CD8-positive, alpha-beta memory T cell (primary cell): ENCODE data around the gene PCGF5. TPM values are rescaled to one million over a fixed set of nuclear protein-coding genes. Genes with fewer than 3 reads are reported as not detected.

Source experiments
- CTCF ChIA-PET: fragments of 350-600 bp; sonication (Branson Sonifier 250); formaldehyde crosslinking; loops from one replicate; lab custom pipeline; 2021; ENCODE audit warnings: antibody characterized with exemption; lab: Charles Lee
- POLR2A ChIA-PET: fragments of 350-600 bp; sonication (Branson Sonifier 250); formaldehyde crosslinking; loops from one replicate; lab custom pipeline; 2021; ENCODE audit warnings: antibody characterized with exemption; lab: Charles Lee
- DNase-seq, 5 donors: peaks; one replicate each; pipeline versions ENCODE4 v3.0.0 to v3.0.0-alpha.2; 2020 to 2022; ENCODE audit warnings: mixed read lengths in 1 of 5
- H3K27ac ChIP-seq: one replicate; pipeline ENCODE4 v1.7.0; 2013; ENCODE audit warnings: low read depth, mild to moderate bottlenecking, low read length, moderate library complexity
- H3K27me3 ChIP-seq: 2 replicates; pipeline ENCODE4 v1.7.0; 2013; ENCODE audit warnings: low read length, mild to moderate bottlenecking; ENCODE audit not compliant: insufficient read depth, poor library complexity, severe bottlenecking
- H3K36me3 ChIP-seq: 2 replicates; pipeline ENCODE4 v1.7.0; 2013; ENCODE audit warnings: mild to moderate bottlenecking, low read length, moderate library complexity; ENCODE audit not compliant: insufficient read depth
- H3K4me1 ChIP-seq: 2 replicates; pipeline ENCODE4 v1.7.0; 2013; ENCODE audit warnings: mild to moderate bottlenecking, low read length, moderate library complexity; ENCODE audit not compliant: insufficient read depth
- H3K4me3 ChIP-seq: 2 replicates; pipeline ENCODE4 v1.7.0; 2013; ENCODE audit warnings: mild to moderate bottlenecking, low read length
- H3K9me3 ChIP-seq: 2 replicates; pipeline ENCODE4 v1.7.0; 2013; ENCODE audit warnings: mild to moderate bottlenecking, low read length
- H3K27ac Mint-ChIP-seq, 8 donors: one replicate each; pipeline ENCODE4 v1.8.0; 2020 to 2021; ENCODE audit warnings: mixed read lengths in 8 of 8, mild to moderate bottlenecking in 6 of 8, inconsistent platforms in 3 of 8, moderate library complexity in 3 of 8
- H3K27me3 Mint-ChIP-seq, 2 donors: one replicate each; pipeline ENCODE4 v1.8.0; 2020 to 2021; ENCODE audit warnings: mixed read lengths in 2 of 2, mild to moderate bottlenecking in 1 of 2, moderate library complexity in 1 of 2
- H3K36me3 Mint-ChIP-seq, 3 donors: one replicate each; pipeline ENCODE4 v1.8.0; 2020 to 2021; ENCODE audit warnings: mixed read lengths in 3 of 3, inconsistent platforms in 1 of 3, mild to moderate bottlenecking in 1 of 3
- H3K4me1 Mint-ChIP-seq, 3 donors: one replicate each; pipeline ENCODE4 v1.8.0; 2020 to 2021; ENCODE audit warnings: mixed read lengths in 3 of 3, inconsistent platforms in 1 of 3, mild to moderate bottlenecking in 1 of 3
- H3K4me3 Mint-ChIP-seq, 7 donors: one replicate each; pipeline ENCODE4 v1.8.0; 2020 to 2021; ENCODE audit warnings: mixed read lengths in 7 of 7, mild to moderate bottlenecking in 6 of 7, moderate library complexity in 4 of 7, inconsistent platforms in 2 of 7
- H3K9me3 Mint-ChIP-seq, 5 donors: one replicate each; pipeline ENCODE4 v1.8.0; 2020 to 2022; ENCODE audit warnings: mixed read lengths in 5 of 5, mild to moderate bottlenecking in 3 of 5, moderate library complexity in 2 of 5, inconsistent platforms in 1 of 5
- polyA plus RNA-seq: library from polyadenylated mRNA; unstranded; fragments of 300-500 nt; fragmentation: Illumina TruSeq; gene quantifications from one replicate; pipeline ENCODE4 v1.2.3, GENCODE V29; 2021
- total RNA-seq, 2 experiments: library from RNA; stranded (reverse); gene quantifications; one replicate each; pipeline ENCODE4 v1.2.3, GENCODE V29; 2021

The PCGF5 gene
- total and polyA plus RNA-seq, 3 experiments from 2014 or later, result 57.0 to 68.4 (median 58.0) TPM

GRCh38 chr10:91200314-91201212 lies 19.9 kb upstream of the PCGF5 start:
- POLR2A ChIA-PET, result interaction anchor here (0.5 to 2.5 kb wide), 4 partner anchors 20 to 37 kb away, joined by 3 to 24 read pairs (median 4); partner anchors contain the start of gene PCGF5
- Histone ChIP-seq H3K27ac (peak overlapping the region; percentile 25), H3K4me3 (peak overlapping the region; percentile 3), H3K36me3 (no peaks in the 10 kb centered on the region), H3K9me3 (no peaks in the 10 kb centered on the region), H3K4me1 (peaks cover 61% of the 10 kb centered on the region), H3K27me3 (no peaks in the 10 kb centered on the region)
- H3K9me3 Mint-ChIP-seq, result no peaks in the 10 kb centered on the region
- no peaks in the 10 kb centered on the region for H3K27me3 Mint-ChIP-seq
- CTCF ChIA-PET, result interaction anchor here (0.7 to 1.9 kb wide), 5 partner anchors 12 to 39 kb away, joined by 3 to 10 read pairs (median 4); partner anchors contain the start of gene PCGF5
- H3K4me3 Mint-ChIP-seq, result peak overlapping the region; percentile 17 to 76 (median 67)
- peak overlapping the region; percentile 68 to 97 (median 86) for H3K27ac Mint-ChIP-seq
- no peak for DNase-seq
- H3K36me3 Mint-ChIP-seq, result peaks cover 0 to 4% (median 0%) of the 10 kb centered on the region in 3 donors
- H3K4me1 Mint-ChIP-seq, result peaks cover 80 to 92% (median 91%) of the 10 kb centered on the region in 3 donors

DNA sequence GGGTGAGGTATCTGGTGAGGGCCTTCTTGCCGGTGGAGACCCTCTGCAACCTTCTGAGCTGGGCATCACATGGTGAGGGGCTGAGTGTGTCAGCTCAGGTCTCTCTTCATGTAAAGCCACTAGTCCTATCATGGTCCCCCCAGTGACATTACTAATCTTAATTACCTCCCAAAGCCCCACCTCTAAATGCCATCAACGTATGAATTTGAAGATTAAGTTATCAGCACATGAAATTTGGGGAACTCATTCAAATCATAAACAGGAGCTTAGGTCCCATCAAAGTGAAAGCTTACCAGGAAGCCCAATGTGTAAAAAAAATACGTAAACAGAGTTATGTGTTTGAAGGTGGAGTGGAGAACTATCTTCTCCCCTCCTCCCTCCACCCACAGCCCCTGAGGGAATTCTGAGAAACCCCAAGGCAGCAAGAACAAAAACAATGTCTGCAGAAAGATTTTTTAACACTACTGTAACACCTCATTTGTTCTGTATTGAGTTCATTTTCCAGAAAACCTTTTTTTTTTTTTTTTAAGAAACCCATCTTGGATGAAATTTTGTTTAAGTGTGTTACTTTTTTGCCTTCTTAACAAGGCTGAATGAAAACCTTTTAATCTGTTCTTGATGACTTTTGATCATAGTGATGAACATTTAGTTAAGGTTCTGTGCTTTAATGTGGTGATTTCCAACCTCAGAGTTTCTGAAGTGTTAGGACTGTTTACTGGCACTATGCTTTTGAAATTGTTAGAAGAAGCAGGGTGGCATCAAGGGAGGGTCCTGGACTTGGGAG lies 19.1 kb upstream of the PCGF5 start:
- peak overlapping the region; percentile 40 to 76 (median 67) for H3K4me3 Mint-ChIP-seq
- peaks cover 80 to 93% (median 92%) of the 10 kb centered on the region in 3 donors for H3K4me1 Mint-ChIP-seq
- H3K27me3 Mint-ChIP-seq, result no peaks in the 10 kb centered on the region
- CTCF ChIA-PET, result interaction anchor here (0.7 to 1.9 kb wide), 6 partner anchors 11 to 195 kb away, joined by 3 to 10 read pairs (median 4); partner anchors contain the start of gene PCGF5
- peak overlapping the region; percentile 3 for H3K4me3 ChIP-seq
- H3K27ac Mint-ChIP-seq, result peak overlapping the region; percentile 68 to 97 (median 86)
- H3K9me3 ChIP-seq, result no peaks in the 10 kb centered on the region
- H3K27ac ChIP-seq, result peak overlapping the region; percentile 25
- H3K27me3 ChIP-seq, result no peaks in the 10 kb centered on the region
- H3K36me3 Mint-ChIP-seq, result peaks cover 0 to 4% (median 0%) of the 10 kb centered on the region in 3 donors
- no peaks in the 10 kb centered on the region for H3K9me3 Mint-ChIP-seq
- peaks cover 68% of the 10 kb centered on the region for H3K4me1 ChIP-seq
- peak in 2 of 5 donors; percentile 57 to 70 for DNase-seq
- H3K36me3 ChIP-seq, result no peaks in the 10 kb centered on the region
- POLR2A ChIA-PET, result interaction anchor here (1.1 to 2.5 kb wide), 3 partner anchors 19 to 38 kb away, joined by 4 to 24 read pairs (median 5); partner anchors contain the start of gene PCGF5

DNA sequence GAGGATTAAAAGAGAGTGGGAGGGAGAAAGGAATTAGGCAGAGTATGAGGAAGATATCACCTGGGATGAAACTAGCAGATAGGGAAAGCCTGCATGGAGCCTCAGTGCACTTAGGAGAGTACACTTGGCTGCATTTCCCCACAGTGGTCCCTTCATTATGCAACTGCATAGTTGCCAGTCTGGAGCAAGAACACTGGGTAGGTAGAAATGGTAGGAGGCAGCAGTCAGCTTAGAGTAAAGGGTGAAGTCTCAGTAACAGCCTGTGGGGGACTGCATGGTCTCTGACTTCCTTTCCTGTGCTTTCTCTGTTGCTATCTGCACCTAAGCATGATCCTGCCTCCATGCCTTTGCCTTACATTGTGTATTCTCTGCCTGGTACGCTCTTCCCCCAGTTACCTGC lies 14.0 kb upstream of the PCGF5 start:
- H3K4me3 Mint-ChIP-seq, result peak overlapping the region in 6 of 7 donors; percentile 2 to 54 (median 18)
- H3K36me3 Mint-ChIP-seq, result peaks cover 0 to 3% (median 0%) of the 10 kb centered on the region in 3 donors
- ChIA-PET CTCF (interaction anchor here (1.0 kb wide), 1 partner anchor 43 kb away, joined by 4 read pairs; no protein-coding TSS in a partner anchor), POLR2A (no interaction called here)
- no peak overlapping the region for H3K4me3 ChIP-seq
- H3K9me3 ChIP-seq, result no peaks in the 10 kb centered on the region
- DNase-seq, result peak in 1 of 5 donors; percentile 18
- no peak overlapping the region for H3K27ac ChIP-seq
- no peaks in the 10 kb centered on the region for H3K9me3 Mint-ChIP-seq
- H3K27me3 Mint-ChIP-seq, result no peaks in the 10 kb centered on the region
- H3K36me3 ChIP-seq, result no peaks in the 10 kb centered on the region
- no peaks in the 10 kb centered on the region for H3K27me3 ChIP-seq
- peak overlapping the region in 7 of 8 donors; percentile 3 to 63 (median 51) for H3K27ac Mint-ChIP-seq
- H3K4me1 ChIP-seq, result peaks cover 64% of the 10 kb centered on the region
- peaks cover 68 to 87% (median 84%) of the 10 kb centered on the region in 3 donors for H3K4me1 Mint-ChIP-seq

GRCh38 chr10:91206837-91207474 lies 13.5 kb upstream of the PCGF5 start:
- no peak for DNase-seq
- Histone ChIP-seq H3K9me3 (no peaks in the 10 kb centered on the region), H3K36me3 (no peaks in the 10 kb centered on the region), H3K27ac (no peak overlapping the region), H3K27me3 (no peaks in the 10 kb centered on the region), H3K4me1 (peaks cover 63% of the 10 kb centered on the region), H3K4me3 (no peak overlapping the region)
- ChIA-PET CTCF (interaction anchor here (1.0 kb wide), 1 partner anchor 43 kb away, joined by 4 read pairs; no protein-coding TSS in a partner anchor), POLR2A (no interaction called here)
- no peaks in the 10 kb centered on the region for H3K9me3 Mint-ChIP-seq
- H3K4me1 Mint-ChIP-seq, result peaks cover 66 to 87% (median 84%) of the 10 kb centered on the region in 3 donors
- H3K4me3 Mint-ChIP-seq, result peak overlapping the region in 6 of 7 donors; percentile 2 to 54 (median 18)
- H3K27me3 Mint-ChIP-seq, result no peaks in the 10 kb centered on the region
- H3K36me3 Mint-ChIP-seq, result peaks cover 0 to 3% (median 0%) of the 10 kb centered on the region in 3 donors
- peak overlapping the region in 6 of 8 donors; percentile 3 to 63 (median 51) for H3K27ac Mint-ChIP-seq

GRCh38 chr10:91208642-91209041 lies 11.8 kb upstream of the PCGF5 start:
- Histone ChIP-seq H3K27ac (no peak overlapping the region), H3K4me3 (no peak overlapping the region), H3K36me3 (no peaks in the 10 kb centered on the region), H3K27me3 (no peaks in the 10 kb centered on the region), H3K4me1 (peaks cover 48% of the 10 kb centered on the region), H3K9me3 (no peaks in the 10 kb centered on the region)
- Mint-ChIP-seq H3K9me3 (no peaks in the 10 kb centered on the region), H3K4me1 (peaks cover 53 to 81% (median 79%) of the 10 kb centered on the region in 3 donors), H3K36me3 (peaks cover 0 to 3% (median 0%) of the 10 kb centered on the region in 3 donors), H3K27ac (peak overlapping the region in 2 of 8 donors; percentile 11 to 27), H3K4me3 (no peak overlapping the region), H3K27me3 (no peaks in the 10 kb centered on the region)
- ChIA-PET POLR2A (no interaction called here), CTCF (no interaction called here)
- DNase-seq, result no peak

- peaks cover 44% of the 10 kb centered on the region for H3K4me1 ChIP-seq
- Mint-ChIP-seq H3K4me3 (no peak overlapping the region), H3K9me3 (no peaks in the 10 kb centered on the region), H3K27me3 (no peaks in the 10 kb centered on the region), H3K36me3 (peaks cover 0 to 3% (median 0%) of the 10 kb centered on the region in 3 donors), H3K4me1 (peaks cover 53 to 79% (median 74%) of the 10 kb centered on the region in 3 donors), H3K27ac (peak overlapping the region in 3 of 8 donors; percentile 1 to 43 (median 20))
- no peak for DNase-seq
- no peaks in the 10 kb centered on the region for H3K9me3 ChIP-seq
- no peaks in the 10 kb centered on the region for H3K27me3 ChIP-seq
- no peak overlapping the region for H3K4me3 ChIP-seq
- ChIA-PET POLR2A (no interaction called here), CTCF (interaction anchor here (1.1 to 2.2 kb wide), 2 partner anchors 10 to 11 kb away, joined by 3 to 5 read pairs; partner anchors contain the start of gene PCGF5)
- H3K36me3 ChIP-seq, result no peaks in the 10 kb centered on the region
- no peak overlapping the region for H3K27ac ChIP-seq
Measured at GRCh38 chr10:91210014-91210413, 10.4 kb upstream of the PCGF5 start.

DNA sequence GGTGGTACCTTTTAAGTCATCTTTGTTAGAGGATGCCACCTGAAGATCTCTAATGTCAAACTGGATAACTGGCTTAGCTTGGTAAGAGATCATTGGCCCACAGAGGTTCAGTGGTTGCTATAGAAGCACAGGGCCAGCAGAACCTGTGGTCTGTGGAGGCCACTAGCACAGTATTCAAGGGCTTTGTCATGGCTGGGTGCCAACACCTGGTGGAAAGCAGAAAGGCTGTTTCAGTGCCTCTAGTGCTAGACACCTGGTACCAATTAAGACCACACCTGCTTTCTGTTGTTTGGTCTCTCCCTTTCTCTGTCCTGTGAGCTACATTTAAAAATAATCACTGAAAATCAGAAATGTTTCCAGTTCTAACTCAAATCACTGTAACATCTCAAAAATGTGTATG lies 10.0 kb upstream of the PCGF5 start:
- POLR2A ChIA-PET, result no interaction called here
- Histone ChIP-seq H3K4me3 (no peak overlapping the region), H3K27me3 (no peaks in the 10 kb centered on the region), H3K27ac (no peak overlapping the region), H3K4me1 (peaks cover 44% of the 10 kb centered on the region), H3K9me3 (no peaks in the 10 kb centered on the region), H3K36me3 (no peaks in the 10 kb centered on the region)
- Mint-ChIP-seq H3K27ac (peak overlapping the region in 2 of 8 donors; percentile 1 to 20), H3K27me3 (no peaks in the 10 kb centered on the region), H3K4me1 (peaks cover 50 to 75% (median 74%) of the 10 kb centered on the region in 3 donors), H3K36me3 (peaks cover 0 to 3% (median 0%) of the 10 kb centered on the region in 3 donors), H3K4me3 (no peak overlapping the region), H3K9me3 (no peaks in the 10 kb centered on the region)
- CTCF ChIA-PET, result interaction anchor here (1.1 to 2.2 kb wide), 2 partner anchors 10 to 11 kb away, joined by 3 to 5 read pairs; partner anchors contain the start of gene PCGF5
- DNase-seq, result peak in 3 of 5 donors; percentile 14 to 56 (median 23)
